ENCODE results near the gene AP1B1.
"Not testable (repeated sequence)": the region's sequence is repeated elsewhere in the genome, so short reads cannot be mapped to it uniquely, and the experiment has no call there.

Gene AP1B1

DNA sequence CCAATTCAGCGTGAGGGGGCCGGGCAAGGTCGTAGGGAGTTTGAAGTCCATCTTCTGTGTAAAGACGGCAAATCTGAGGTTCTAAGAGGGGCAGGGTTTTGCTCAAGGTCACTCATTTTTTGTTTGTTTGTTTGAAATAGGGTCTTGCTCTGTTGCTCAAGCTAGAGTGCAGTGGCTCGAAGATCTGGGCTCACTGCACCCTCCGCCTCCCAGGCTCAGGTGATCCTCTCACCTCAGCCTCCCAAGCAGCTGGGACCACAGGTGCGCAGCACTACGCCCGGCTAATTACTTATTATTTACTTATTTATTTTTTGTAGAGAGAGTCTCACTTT, 355 bp upstream of the AP1B1 start:
- DNase-seq (ENCODE audit: low read depth in 1 of 2, low spot score in 1 of 2): no peak

DNA sequence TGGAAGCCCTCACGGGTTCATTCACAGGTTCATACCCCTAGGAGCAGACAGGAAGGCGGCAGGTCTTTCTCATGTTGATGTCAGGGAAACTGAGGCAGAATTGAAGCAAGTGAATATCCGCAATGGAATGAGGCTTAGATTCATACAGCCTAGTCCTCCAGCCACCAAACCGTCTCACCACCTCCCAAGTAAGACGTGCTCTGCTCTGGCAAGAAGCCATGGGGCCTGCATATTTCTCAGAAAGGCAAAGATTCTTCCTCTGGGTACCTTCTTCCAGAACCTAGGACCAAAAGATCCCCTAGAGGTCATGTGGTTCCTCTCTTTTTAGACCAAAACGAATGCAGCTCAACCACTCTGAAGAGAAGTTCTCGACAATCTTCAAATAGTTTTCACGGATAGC, 1.7 kb downstream of the AP1B1 start:
- no peak for DNase-seq (ENCODE audit: low read depth in 1 of 2, low spot score in 1 of 2)

DNA sequence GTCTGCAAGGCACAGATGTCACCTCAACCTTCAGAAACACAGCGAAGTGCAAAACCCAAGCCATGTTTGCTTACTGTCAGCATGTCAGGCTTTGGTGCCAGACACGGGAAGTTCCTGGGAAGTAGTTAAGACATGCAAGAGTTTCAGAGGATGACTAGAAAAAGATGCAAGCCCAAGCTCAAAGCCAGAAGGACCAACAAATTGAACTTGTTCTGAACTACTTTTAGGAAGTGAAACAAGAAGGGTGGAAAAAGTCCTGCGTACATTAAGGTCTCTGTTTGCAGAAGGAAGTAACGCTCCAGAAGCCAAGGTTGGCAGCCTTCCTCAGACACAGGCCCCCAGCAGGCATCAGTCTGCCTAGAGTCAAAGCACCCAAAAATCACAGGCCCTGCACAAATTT, 2.6 kb downstream of the AP1B1 start:
- DNase-seq (ENCODE audit: low read depth in 1 of 2, low spot score in 1 of 2): no peak

DNA sequence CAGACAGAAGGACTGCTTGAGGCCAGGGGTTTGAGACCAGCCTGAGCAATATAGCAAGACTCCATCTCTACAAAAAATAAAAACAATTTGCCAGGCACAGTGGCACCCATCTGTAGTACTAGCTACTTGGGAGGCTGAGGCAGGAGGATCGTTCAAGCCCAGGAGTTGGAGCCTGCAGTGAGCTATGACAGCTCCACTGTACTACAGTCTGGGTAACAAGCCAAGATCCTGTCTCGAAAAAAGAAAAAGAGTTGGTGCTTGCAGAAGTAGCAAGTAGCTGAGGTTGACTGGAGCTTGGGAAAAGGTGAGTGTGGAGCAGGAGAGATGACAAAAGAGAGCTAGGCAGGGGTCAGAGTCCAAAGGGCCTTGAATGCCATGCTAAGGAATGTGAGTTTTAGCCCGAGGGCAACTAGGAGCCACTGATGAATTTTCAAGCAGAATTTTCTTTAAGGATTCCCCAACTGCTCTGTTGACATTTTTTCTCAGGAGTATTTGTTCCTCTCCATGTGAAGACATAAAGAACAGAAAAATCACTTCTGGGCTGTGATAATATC, 3.1 kb downstream of the AP1B1 start:
- no peak for DNase-seq (ENCODE audit: low read depth in 1 of 2, low spot score in 1 of 2)

DNA sequence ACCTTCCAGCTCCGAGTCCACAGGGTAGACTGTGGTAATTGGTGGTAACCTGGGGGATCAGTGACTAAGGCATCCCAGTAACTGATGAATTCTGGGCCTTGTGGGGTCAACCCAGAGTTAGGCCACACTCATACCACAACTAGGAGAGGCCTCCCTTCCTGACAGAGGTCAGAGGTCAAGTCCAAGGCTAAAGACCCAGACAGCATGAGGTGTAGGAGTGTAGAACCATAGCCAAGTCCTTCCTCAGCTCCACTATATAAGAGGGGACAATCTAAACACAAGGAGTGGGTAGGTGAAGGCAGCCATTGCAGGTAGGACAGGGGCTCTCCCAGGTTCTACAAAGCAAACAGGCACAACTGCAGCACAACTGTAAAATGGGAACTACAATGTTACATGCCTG, 4.6 kb downstream of the AP1B1 start:
- DNase-seq (ENCODE audit: low read depth in 1 of 2, low spot score in 1 of 2): no peak

DNA sequence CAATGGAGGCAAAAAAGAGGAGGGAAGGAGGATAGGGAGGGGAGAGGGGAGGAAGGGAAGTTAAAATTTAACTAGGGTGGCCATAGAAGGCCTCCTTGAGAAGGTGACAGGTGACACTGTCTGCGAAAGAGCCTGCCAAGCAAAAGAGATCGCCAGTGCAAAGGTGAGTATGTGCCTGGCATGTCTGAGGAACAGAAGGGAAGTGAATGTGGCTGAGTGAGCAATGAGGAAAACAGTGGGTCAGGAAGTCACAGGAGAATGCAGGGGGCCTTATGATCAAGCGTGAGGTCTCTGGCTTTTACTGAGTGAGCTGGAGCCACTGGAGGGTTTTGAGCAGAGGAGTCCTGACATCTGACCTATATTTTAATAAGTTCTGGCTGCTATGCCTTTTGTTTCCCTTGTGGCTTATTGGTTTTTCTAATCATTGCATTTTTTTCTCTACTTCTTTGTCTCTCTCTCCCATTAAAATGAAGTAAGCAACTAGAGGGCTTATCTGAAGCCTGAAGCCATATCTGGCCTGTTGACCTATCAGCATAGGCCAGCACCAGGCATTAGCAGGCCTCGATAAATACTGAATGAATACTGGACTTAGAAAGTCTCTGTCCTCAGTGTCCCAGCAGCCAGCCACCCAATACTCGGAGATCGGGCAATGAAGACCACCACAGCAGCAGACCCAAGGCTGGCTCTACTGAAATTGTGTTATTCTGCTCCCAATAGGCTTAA, 5.6 kb downstream of the AP1B1 start:
- DNase-seq (ENCODE audit: low read depth in 1 of 2, low spot score in 1 of 2): no peak

DNA sequence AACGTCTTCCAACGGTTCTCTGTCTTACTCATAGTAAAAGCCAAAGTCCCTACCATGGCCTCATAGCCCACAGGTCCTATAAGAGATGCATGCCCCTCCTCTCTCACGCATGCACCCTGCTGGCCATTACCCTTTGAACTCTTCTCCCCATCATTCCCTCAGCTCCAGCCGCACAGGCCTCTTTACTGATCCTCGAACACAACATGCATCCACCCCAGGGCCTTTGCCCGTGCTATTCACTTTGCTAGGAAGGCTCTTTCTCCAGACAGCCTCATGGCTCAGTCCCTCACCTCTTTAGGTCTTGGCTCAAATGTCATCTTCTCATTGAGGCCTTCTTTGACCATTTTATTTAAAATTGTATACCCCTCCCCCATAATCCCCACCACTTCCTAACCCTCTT, 7.5 kb downstream of the AP1B1 start:
- DNase-seq (ENCODE audit: low read depth in 1 of 2, low spot score in 1 of 2): no peak

DNA sequence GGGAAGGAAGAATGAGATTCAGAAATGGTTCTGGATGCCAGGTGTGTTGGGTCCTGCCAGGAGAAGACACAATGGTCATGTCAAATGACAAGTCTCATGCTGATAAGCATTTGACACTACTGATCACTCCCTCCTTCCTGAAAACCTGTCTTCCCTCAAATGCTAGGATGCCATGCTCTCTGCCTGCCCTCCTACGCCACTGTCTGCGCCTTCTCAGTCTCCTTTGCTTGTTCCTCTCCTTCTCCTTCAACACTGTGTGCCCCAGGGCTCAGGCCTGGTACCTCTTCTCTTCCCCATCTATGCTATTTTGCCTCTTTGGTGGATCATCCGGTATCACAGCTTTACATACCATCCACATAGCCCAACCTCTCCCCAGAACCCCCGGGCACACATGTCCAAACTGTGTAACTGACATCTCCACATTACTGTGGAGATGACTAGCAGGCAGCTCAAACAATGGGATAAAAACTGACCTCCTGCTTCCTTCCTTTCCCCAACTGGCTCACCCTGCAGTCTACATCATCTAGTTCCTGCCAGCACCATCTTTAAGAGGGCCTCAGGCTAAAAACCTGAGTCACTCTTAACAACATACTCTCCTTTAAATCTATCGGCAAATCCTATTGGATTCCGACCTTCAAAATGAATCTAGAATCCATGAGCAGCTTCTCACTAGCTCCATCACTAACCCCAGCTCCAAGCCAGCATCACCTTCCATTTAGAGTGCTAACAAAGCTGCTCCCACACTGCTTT, 8.2 kb downstream of the AP1B1 start:
- DNase-seq (ENCODE audit: low read depth in 1 of 2, low spot score in 1 of 2): no peak

DNA sequence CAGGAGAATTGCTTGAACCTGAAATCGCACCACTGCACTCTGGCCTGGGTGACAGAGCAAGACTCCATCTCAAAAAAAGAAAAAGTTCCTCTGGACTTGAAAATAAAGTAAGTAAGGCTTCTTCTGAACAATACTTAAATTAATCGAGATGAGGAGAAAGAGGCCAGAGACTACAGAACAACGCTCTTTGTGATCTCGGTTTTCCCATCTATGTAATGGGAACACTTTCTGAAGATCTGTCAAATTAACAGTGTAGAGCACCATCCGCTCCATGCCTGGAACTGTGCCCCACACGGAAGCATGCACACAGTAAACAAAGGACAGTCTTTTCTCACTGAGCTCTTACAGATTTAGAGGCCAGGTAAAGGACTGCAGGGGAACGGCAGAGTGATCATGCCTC, 9.1 kb downstream of the AP1B1 start:
- DNase-seq (ENCODE audit: low read depth in 1 of 2, low spot score in 1 of 2): no peak

DNA sequence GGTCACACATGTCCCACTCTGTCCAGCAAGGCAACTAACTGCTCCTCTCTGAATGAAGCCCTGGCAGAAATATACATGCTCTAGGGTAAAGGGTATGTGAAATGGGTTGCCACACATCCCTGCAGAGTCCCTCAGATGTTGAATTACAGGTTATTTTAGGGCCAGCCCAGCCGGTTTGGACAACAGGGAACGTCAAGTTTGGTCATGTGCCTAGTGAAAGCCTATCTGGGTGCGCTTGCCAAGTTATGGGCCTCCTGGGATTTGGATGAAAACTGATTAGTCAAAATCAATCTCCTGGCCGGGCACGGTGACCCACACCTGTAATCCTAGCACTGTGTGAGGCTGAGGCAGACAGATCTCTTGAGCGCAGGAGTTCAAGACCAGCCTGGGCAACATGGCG, 10.4 kb downstream of the AP1B1 start:
- DNase-seq (ENCODE audit: low read depth in 1 of 2, low spot score in 1 of 2): no peak

DNA sequence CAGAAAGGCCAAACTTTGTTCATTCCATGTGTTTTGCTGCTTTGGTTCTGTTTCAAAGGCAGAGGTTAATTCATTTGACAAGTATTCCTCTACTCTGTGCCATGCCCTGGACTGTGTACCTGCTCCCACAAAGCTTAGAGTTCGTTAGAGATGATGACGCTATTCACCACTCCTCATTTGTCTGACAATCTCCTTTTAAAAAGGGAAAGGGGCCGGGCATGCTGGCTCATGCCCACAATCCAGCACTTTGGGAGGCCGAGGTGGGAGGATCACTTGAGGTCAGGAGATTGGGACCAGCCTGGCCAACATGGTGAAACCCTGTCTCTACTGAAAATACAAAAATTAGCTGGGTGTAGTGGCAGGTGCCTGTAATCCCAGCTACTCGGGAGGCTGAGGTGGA, 11.7 kb downstream of the AP1B1 start:
- DNase-seq (ENCODE audit: low read depth in 1 of 2, low spot score in 1 of 2): not testable (repeated sequence)

DNA sequence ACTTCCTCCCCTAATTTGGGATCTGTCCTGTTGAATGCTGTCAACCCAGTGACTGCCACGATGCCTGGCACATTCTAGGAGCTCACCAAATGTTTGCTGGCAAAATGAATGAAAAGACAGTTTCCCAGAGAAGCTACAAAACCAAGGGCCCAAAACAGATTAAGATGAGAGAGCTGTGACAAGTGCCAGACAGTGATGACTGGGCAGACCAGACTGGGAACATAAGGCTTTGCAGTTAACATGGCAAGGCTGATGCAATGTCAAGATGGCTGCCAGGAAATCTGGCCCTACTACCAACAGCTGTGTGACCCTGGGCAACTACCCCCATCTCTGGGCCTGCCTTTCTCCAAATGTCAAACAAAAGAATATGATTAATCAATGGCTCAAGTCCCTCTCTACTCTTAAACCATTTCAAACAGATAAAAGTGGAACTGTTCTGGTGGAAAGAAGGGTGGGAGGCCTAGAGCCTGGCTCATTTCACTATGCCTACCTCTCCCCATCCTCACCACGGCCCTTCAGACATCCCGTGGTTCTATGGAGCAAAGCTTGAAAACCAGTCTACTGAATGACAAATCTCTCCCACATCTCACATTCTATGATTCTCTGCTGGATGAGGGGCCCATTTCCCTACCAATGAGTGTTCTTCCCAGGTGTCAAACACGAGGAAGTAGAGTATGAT, 12.8 kb downstream of the AP1B1 start:
- no peak for DNase-seq (ENCODE audit: low read depth in 1 of 2, low spot score in 1 of 2)

DNA sequence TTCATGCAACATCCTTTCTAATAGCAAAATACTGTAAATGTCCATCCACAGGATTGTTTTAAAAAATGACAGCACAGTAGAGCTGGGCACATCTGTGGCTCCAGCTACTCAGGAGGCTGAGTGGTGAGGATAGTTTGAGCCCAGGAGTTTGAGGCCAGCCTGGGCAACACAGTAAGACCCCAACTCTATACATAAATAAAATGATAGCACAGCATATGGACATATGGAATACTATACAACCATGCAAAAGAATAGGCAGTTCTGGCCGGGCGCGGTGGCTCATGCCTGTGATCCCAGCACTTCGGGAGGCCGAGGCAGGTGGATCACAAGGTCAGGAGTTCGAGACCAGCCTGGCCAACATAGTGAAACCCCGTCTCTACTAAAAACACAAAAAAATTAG, 13.6 kb downstream of the AP1B1 start:
- DNase-seq (ENCODE audit: low read depth in 1 of 2, low spot score in 1 of 2): not testable (repeated sequence)

DNA sequence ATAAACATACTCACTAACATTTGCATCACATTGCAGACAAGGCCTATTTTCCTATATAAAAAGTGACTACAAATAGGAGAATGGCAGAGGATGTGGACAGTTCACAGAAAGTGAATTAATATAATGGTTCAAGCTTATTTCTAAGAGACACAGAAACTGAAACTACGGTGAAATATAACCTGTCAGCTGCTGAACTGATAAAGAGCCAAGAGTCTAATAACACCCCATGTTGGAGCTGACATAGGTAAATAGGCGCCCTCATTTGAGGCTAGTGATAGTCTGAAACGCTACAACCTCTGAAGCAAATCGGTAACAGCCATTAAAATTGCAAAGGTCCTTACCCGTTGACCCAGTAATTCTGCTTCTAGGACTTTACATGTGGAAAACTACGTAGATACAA, 14.0 kb downstream of the AP1B1 start:
- no peak for DNase-seq (ENCODE audit: low read depth in 1 of 2, low spot score in 1 of 2)

DNA sequence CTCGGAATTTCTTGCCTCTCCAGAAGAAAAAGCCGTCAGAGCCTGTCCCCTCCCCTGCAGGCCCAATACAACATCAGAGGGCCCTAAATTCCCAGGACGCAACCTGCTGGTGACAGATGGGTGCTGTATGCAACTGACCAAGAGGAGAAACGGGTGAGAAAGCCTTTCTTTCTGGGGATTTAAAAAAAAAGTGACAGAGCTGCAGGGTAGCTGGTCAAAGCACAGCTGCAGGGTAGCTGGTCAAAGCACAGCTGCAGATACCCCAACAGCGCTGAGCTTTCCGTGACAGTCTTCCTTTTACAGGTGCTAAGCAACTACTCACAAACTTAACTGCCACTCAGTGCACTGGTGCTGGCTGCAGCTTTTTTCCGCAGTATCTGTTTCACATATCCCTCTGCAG, 17.8 kb downstream of the AP1B1 start:
- DNase-seq (ENCODE audit: low read depth in 1 of 2, low spot score in 1 of 2): no peak

DNA sequence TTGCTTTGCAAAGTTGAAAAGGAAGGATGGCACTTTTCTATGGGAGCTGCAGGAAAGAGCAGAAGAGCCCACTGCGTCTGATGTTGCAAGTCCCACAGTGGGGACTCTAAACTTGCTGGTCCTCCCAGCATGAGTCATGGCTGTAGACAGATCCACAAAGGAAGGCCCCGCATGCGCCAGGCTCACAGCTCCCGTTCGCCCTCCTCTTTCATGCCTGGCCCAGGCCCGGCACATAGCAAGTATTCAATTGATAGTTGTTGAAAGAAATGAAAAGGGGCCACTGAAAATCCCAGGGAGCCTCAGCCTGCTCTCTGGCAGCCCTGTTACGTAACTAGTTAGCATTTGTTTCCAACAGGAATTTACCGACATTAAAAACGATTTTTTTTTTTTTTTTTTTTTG, 18.9 kb downstream of the AP1B1 start:
- no peak for DNase-seq (ENCODE audit: low read depth in 1 of 2, low spot score in 1 of 2)

DNA sequence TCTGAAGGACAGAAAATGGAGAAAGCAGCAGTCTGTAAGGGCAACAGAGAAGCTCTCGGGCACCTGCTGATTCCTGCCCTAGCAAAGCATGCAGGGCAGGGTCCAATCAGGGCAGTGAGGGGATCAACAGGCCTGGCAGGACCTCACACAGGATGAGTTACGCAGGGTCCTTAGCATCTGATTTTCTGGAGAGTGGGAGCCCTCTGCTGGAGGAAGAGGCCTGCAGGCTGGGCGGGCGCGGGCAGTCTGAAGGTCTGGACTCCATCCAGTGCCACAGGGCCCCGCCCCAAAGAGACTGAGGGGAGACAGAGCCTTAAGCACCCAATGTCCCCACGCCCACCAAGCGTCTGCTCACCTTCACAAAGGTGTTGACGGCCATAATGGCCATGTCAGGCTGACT, 28.9 kb downstream of the AP1B1 start:
- no peak for DNase-seq (ENCODE audit: low read depth in 1 of 2, low spot score in 1 of 2)

DNA sequence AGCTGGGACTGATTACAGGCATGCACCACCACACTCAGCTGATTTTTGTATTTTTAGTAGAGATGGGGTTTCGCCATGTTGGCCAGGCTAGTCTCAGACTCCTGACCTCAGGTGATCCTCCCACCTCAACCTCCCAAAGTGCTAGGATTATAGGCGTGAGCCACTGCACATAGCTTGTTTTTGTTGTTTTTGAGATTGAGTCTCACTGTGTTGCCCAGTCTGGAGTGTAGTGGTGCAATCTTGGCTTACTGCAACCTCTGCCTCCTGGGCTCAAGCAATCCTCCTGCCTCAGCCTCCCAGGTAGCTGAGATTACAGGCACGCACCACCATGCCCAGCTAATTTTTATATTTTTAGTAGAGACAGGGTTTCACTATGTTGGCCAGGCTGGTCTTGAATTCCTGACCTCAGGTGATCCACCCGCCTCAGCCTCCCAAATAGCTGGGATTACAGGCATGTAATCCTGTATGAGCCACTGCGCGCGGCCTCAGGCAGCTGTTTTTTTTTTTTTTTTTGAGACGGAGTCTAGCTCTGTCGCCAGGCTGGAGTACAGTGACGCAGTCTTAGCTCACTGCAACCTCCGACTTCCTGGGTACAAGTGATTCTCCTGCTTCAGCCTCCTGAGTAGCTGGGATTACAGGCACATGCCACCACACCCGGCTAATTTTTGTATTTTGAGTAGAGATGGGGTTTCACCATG, 31.0 kb downstream of the AP1B1 start:
- not testable (repeated sequence) for DNase-seq (ENCODE audit: low read depth in 1 of 2, low spot score in 1 of 2)

DNA sequence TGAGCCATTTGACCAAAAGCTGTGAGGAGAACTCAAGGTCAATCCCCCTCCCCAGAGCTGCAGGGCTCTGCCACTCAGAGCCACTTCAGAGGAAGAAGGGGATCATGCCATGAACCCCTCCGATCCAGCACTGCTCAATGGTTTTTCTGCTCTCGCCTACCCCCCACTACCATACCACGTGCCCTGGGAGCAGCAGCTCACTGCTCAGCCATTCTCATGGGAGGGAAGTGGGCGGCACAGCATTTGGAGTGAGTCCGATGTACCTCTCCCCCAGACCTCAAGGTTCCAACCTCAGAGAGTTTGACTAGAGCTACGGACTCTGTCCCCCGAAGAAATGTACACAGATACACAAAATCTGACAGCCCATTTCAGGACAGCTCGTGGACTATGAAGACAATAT, 34.5 kb downstream of the AP1B1 start:
- DNase-seq (ENCODE audit: low read depth in 1 of 2, low spot score in 1 of 2): no peak

DNA sequence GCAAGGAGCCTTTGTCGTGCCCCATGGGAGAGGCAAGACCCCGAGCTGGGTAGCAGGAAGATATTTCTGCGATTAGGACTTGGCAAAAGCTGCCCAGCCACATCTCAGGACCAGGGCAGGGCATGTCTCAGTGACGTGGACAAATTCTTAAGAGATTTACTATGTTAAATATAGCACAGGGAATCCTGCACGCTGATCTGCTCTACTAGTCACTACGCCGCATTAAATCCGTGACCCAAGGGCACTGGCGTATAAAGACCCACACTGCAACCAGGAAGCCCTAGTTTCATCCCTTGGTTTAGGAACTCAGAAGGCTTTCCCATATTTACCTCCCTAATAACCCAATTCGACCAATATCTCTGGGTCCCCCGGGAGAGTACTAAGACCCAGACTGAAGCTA, 35.1 kb downstream of the AP1B1 start:
- DNase-seq (ENCODE audit: low read depth in 1 of 2, low spot score in 1 of 2): no peak

DNA sequence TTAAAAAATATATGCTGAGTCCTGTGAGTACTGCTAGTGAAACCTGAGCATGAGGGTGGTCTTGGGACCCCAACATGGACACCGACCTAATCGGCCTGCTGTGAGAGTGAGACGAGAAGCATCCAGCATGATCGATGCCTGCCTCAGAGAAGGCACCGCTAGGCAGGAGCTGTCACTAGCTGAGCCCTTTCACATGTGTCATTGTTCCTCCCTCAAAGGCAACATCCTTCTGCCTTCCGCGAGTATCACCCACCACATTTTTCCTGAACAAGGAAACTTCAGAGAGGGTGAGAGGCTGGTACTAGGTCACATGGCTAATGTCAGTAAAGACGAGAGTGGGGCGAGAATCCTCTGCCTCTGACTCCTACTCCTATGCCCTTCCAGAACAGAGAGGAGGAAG, 35.6 kb downstream of the AP1B1 start:
- DNase-seq (ENCODE audit: low read depth in 1 of 2, low spot score in 1 of 2): no peak

DNA sequence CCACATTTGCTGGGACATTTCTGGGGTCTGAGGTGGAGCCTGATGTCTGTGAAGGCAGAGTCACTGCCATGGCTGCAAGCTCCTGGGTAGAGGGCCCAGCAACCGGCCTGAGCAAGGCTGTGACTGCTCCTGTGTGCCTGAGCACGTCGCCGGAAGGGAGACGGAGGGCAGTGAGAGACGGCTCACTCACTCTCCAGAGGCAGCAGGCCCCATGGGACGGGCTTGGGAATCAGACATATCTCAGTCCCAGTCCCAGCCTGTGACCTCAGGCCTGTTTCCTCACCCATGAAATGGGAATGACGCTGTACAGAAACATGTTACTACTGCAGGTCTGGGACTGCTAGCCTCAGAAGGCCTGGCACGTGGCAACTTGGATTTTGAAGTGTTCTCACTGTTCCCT, 36.5 kb downstream of the AP1B1 start:
- no peak for DNase-seq (ENCODE audit: low read depth in 1 of 2, low spot score in 1 of 2)
